ENCODE measurements around the gene AZIN2.

AZIN2 gene

DNA sequence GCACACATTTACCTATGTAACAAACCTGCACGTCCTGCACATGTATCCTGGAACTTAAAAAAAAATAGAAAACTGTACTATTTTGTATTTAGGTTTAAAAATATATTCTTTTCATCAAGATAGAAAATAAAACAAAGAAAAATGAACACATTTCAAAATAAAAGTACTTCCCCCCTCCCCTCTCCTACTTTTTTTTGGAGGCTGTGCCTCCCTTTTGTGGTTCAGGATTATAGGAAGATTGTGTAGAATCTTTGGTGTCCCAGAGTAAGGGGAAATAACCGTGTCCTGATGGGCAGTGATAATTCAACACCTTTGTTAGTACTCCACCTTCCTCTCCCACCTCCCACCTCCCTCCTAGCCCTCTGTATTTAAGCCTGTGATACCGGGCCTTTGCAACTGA is 60.8 kb downstream of the AZIN2 start:
- TF ChIP-seq, protein P1, sequence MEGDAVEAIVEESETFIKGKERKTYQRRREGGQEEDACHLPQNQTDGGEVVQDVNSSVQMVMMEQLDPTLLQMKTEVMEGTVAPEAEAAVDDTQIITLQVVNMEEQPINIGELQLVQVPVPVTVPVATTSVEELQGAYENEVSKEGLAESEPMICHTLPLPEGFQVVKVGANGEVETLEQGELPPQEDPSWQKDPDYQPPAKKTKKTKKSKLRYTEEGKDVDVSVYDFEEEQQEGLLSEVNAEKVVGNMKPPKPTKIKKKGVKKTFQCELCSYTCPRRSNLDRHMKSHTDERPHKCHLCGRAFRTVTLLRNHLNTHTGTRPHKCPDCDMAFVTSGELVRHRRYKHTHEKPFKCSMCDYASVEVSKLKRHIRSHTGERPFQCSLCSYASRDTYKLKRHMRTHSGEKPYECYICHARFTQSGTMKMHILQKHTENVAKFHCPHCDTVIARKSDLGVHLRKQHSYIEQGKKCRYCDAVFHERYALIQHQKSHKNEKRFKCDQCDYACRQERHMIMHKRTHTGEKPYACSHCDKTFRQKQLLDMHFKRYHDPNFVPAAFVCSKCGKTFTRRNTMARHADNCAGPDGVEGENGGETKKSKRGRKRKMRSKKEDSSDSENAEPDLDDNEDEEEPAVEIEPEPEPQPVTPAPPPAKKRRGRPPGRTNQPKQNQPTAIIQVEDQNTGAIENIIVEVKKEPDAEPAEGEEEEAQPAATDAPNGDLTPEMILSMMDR (conservative IDR thresholded peaks at IDR 0.05; ENCODE audit: low read length) = no peak
- no peak for TF ChIP-seq EZH2phosphoT487 (IDR thresholded peaks at IDR 0.05; ENCODE audit: borderline replicate concordance)

DNA sequence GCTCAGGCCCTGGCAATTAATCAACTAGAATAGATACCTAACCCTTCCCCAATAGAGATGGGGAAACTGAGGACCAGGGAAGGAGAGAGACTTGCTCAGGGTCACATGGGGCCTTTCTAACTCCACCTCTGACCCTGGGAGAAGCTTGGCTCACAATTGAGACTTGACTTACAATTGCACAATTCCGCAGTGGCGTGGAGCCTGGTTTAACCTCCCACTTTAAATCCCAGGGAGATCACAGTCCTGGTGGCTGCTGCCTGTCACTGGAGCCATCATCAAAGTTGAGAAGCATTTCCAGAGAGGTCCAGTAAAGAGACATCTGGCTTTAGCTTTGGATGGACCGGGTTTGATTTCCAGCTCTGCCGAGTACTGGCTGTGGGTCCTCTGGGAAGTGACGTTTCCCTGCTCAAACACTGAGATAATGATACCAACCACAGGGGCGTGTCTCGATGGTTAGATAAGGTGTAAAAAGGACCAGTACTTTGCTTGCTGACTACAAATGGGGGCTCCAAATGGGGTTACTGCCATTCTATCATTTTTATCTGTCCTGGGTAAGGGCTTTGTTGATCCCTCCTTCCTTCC is 61.6 kb downstream of the AZIN2 start:
- Histone ChIP-seq H3K79me2 (ENCODE audit: insufficient read depth, low read length) (no peaks in the 10 kb centered on the region), H3K4me3 (ENCODE audit: low read length, poor library complexity, severe bottlenecking) (no peak overlapping the region), H3F3A (ENCODE audit: low read depth) (no peaks in the 10 kb centered on the region), H3K9ac (ENCODE audit: low read depth, low read length, poor library complexity, severe bottlenecking) (no peak overlapping the region), H3K9me2 (replicated peaks; ENCODE audit: low read depth, low read length) (no peaks in the 10 kb centered on the region), H3K4me2 (ENCODE audit: low read depth, low read length, poor library complexity, severe bottlenecking) (no peak overlapping the region), H3K27me3 (ENCODE audit: insufficient read depth, low read length, poor library complexity, severe bottlenecking) (no peaks in the 10 kb centered on the region), H2AFZ (ENCODE audit: low read length) (no peak overlapping the region), H3K36me3 (ENCODE audit: insufficient read depth, low read length) (peaks cover 8% of the 10 kb centered on the region; the same call in 1 of the 2 replicates), H4K20me1 (ENCODE audit: insufficient read depth, low read length, poor library complexity, severe bottlenecking) (no peaks in the 10 kb centered on the region), H3K4me1 (ENCODE audit: insufficient read depth, low read length, poor library complexity, severe bottlenecking) (peaks cover 14% of the 10 kb centered on the region), H3K9me3 (ENCODE audit: insufficient read depth, low read depth, low read length) (no peaks in the 10 kb centered on the region)
- TF ChIP-seq, protein P1 (conservative IDR thresholded peaks at IDR 0.05; ENCODE audit: low read length) = no peak
- no peak for TF ChIP-seq EZH2phosphoT487 (IDR thresholded peaks at IDR 0.05; ENCODE audit: borderline replicate concordance)

More for the DNA sequence above, 60.8 kb downstream of the AZIN2 start:
- no peaks in the 10 kb centered on the region for H3K27me3 ChIP-seq (ENCODE audit: insufficient read depth, low read length, poor library complexity, severe bottlenecking)
- no peak overlapping the region for H3K9ac ChIP-seq (ENCODE audit: low read depth, low read length, poor library complexity, severe bottlenecking)
- H2AFZ ChIP-seq (ENCODE audit: low read length) = no peak overlapping the region
- no peak overlapping the region for H3K4me2 ChIP-seq (ENCODE audit: low read depth, low read length, poor library complexity, severe bottlenecking)
- no peak overlapping the region for H3K4me3 ChIP-seq (ENCODE audit: low read length, poor library complexity, severe bottlenecking)
- no peaks in the 10 kb centered on the region for H4K20me1 ChIP-seq (ENCODE audit: insufficient read depth, low read length, poor library complexity, severe bottlenecking)
- peaks cover 5% of the 10 kb centered on the region; the same call in 1 of the 2 replicates for H3K36me3 ChIP-seq (ENCODE audit: insufficient read depth, low read length)
- H3K4me1 ChIP-seq (ENCODE audit: insufficient read depth, low read length, poor library complexity, severe bottlenecking) = peaks cover 14% of the 10 kb centered on the region
- no peaks in the 10 kb centered on the region for H3F3A ChIP-seq (ENCODE audit: low read depth)
- H3K9me3 ChIP-seq (ENCODE audit: insufficient read depth, low read depth, low read length) = no peaks in the 10 kb centered on the region
- no peaks in the 10 kb centered on the region for H3K79me2 ChIP-seq (ENCODE audit: insufficient read depth, low read length)
- H3K9me2 ChIP-seq (replicated peaks; ENCODE audit: low read depth, low read length) = no peaks in the 10 kb centered on the region

- Histone ChIP-seq H3K9ac (ENCODE audit: low read depth, low read length, poor library complexity, severe bottlenecking) (no peak overlapping the region), H3K4me1 (ENCODE audit: insufficient read depth, low read length, poor library complexity, severe bottlenecking) (peaks cover 14% of the 10 kb centered on the region), H3K27me3 (ENCODE audit: insufficient read depth, low read length, poor library complexity, severe bottlenecking) (no peaks in the 10 kb centered on the region), H3K4me2 (ENCODE audit: low read depth, low read length, poor library complexity, severe bottlenecking) (no peak overlapping the region), H3K9me3 (ENCODE audit: insufficient read depth, low read depth, low read length) (no peaks in the 10 kb centered on the region), H3K4me3 (ENCODE audit: low read length, poor library complexity, severe bottlenecking) (no peak overlapping the region), H3K9me2 (replicated peaks; ENCODE audit: low read depth, low read length) (no peaks in the 10 kb centered on the region), H4K20me1 (ENCODE audit: insufficient read depth, low read length, poor library complexity, severe bottlenecking) (no peaks in the 10 kb centered on the region), H3K79me2 (ENCODE audit: insufficient read depth, low read length) (no peaks in the 10 kb centered on the region), H3F3A (ENCODE audit: low read depth) (no peaks in the 10 kb centered on the region), H3K36me3 (ENCODE audit: insufficient read depth, low read length) (peaks cover 8% of the 10 kb centered on the region; the same call in 1 of the 2 replicates), H2AFZ (ENCODE audit: low read length) (no peak overlapping the region)
- TF ChIP-seq, protein P1 (conservative IDR thresholded peaks at IDR 0.05; ENCODE audit: low read length) = no peak
- no peak for TF ChIP-seq EZH2phosphoT487 (IDR thresholded peaks at IDR 0.05; ENCODE audit: borderline replicate concordance)
Measured at GRCh38 chr1:33143176-33143575, 62.2 kb downstream of the AZIN2 start.
